ENCODE results near the gene ARHGEF7.

The ARHGEF7 gene

GRCh38 chr13:111328574-111329410, 213.7 kb downstream of the ARHGEF7 start:
- no peak for DNase-seq

GRCh38 chr13:111329641-111330040, 214.5 kb downstream of the ARHGEF7 start:
- no peak for DNase-seq

- DNase-seq: no peak
Measured at GRCh38 chr13:111330066-111330610, 215.0 kb downstream of the ARHGEF7 start.

DNA sequence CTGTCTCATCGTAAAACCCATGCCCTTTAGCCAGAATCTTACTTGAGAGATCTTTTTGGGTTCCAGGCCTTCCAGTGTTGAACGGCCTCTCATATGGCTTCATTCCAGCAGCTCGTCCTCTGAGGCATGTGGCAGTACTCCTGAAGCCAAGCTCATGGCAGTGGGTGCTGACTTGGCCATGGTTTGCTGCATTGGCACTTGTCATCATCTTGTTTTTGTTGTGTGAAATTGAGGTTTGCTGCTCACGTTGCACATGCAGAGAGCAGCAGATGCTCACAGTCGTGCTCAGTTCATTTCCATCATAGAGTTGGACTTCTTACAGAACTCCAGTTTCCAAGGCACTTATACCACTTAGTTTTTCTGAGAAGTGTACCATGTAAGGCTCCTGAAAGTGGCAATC, 220.2 kb downstream of the ARHGEF7 start:
- DNase-seq: no peak

DNA sequence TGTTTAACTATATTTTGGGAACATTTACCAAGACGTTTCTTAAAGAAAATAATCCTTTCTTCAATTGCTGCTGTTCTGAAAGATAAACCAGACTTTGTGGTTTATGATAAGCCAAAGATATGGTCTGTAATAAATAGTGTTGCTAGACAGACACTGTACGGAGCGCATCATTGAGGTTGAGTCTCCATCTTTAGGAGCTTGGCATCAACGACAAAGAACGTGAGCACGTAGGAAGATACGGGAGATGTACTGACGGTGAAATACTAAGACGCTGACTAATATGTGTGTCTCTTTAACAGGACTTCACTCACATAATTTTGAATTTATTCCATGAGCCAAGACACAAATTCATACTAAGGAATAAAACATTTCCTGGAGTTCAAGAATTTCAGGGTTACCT, 221.6 kb downstream of the ARHGEF7 start:
- no peak for DNase-seq

DNA sequence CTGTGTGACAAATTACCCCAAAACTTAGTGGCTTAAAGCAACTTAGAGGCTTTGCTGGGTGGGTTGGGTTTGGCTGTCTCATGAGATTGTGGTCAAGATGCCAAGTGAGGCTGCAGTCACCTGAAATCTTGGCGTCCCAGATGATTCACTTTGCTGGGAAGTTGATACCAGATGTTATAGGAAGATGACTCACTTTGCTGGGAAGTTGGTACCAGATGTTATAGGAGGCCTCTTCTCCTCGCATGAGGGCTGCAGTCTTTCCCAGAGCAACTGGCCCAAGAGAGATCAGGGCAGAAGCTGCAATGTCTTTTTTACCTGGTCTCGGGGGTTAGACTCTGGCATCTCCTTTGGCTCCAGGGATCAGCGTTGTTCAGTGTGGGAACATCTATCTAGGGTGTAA, 222.1 kb downstream of the ARHGEF7 start:
- DNase-seq: no peak

- no peak for DNase-seq
Measured at GRCh38 chr13:111337741-111338140, 222.6 kb downstream of the ARHGEF7 start.

GRCh38 chr13:111338841-111339240, 223.7 kb downstream of the ARHGEF7 start:
- DNase-seq: no peak

GRCh38 chr13:111339366-111340143, 224.4 kb downstream of the ARHGEF7 start:
- DNase-seq: no peak

DNA sequence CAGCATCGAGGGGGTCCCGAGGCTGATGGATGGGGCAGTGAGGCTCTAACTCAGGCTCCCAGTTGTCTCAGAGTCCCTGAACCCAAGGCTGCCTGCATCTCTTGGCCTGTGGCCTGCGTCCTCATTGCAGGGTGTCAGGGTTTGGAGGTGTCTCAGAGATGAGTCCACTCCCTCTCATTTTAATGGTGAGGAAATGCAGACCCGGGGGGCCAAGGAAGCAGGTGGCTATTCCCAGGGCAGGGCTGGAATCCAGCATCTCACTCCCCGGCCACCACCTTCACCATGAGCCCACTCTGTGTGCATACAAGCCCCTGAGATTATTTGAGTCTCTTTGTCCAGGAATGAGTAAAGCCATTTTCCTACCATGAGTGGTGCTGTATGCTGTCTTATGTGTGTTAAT, 226.8 kb downstream of the ARHGEF7 start:
- no peak for DNase-seq

DNA sequence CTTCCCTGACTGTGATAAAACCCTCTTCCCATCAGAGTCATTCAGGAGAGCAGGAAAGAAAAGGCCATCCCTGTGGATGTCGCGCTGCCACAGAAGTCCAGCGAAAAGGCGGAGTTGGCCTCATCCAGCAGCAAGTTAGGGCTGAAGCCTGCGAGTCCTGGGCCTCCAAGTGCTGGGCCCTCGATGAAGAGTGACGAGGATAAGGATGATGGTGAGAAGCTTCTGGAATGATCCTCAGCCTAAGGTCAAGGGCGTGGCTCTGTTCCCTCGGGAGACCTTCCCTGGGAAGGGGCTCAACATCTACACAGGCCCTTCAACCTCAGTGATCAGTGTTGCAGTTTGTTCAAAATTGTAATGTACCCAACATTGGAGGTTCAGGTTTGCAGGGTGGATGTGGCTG, 227.6 kb downstream of the ARHGEF7 start:
- DNase-seq: no peak

DNA sequence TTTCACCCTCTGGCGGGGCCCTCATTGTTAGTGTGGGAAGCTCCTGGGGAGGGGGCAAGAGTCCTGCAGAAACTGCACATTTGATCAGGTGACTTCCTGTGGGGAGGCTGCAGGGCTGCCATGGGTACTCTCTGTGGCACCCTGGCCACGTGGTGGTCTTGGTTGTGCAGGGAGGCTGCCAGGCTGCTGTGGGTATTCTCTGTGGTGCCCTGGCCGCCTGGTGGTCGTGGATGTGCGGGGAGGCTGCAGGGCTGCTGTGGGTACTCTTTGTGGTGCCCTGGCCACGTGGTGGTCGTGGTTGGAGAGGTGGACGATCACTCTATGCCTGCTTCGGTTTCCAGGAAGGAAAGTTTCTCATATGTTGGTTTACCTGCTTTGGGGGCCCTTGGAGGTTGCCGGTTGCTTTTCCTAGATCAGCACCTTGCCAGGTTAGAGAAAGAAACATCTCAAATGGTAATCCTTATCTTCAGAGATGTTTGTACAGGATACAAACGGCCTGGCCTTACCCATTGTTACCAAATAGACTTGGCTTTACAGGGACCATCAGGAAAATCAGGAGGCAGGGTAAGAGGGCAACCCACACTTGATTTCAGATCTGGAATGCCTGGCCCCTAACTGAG, 228.2 kb downstream of the ARHGEF7 start:
- no peak for DNase-seq

GRCh38 chr13:111344471-111345191, 229.5 kb downstream of the ARHGEF7 start:
- DNase-seq: no peak

- no peak for DNase-seq
Measured at GRCh38 chr13:111345682-111346081, 230.6 kb downstream of the ARHGEF7 start.

DNA sequence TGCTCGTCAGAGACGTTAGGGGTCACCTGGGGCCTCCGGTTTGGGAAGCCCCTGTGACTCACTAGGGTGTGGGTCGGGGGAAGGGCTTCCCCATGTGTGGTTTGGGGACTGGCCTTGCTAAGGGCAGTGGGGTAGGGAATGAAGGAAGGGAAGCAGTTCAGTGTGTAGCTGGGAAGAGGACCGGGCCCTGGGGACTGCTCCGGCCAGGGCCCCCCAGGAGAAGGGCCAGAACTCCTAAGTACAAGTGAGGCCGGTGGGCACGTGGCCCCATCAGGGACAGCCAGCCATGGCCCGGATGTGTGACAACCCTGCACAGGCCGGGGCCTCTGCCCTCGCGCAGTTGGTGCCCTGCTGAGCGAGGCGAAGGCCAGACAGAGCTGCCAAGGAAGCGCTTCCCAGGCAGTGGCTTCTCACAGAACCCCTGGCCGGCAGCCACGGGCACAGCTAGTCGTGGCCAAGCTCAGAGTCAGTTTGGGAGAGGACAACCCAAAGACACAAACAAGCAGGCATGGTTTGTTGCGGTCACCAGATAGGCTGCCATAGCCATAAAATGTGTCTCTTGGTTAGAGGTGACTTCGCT, 231.1 kb downstream of the ARHGEF7 start:
- DNase-seq: no peak

- DNase-seq: no peak
Measured at GRCh38 chr13:111347438-111347837, 232.3 kb downstream of the ARHGEF7 start.

- no peak for DNase-seq
Measured at GRCh38 chr13:111353508-111353907, 238.4 kb downstream of the ARHGEF7 start.

DNA sequence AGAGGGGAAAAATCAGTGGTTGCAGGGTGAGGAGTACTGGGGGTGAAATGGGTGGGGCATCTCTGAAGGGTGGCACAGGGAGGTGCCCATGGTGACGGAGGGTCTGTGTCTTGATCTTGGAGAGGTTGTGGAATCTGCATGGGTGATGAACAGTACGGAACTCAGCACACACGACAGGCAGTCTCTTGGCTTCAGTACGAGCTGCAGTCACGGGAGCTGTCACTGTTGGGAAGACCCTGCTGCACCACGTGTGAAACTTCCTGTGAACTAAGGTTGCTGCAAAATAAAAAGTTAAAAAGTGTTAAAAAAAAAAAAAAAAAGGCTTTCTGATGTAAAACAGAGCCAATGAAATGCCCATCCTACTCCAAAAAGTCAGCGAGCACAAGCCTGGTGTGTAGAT, 239.7 kb downstream of the ARHGEF7 start:
- no peak for DNase-seq
